ENCODE results near the gene ADAMTS13. TPM values are rescaled to one million over a fixed set of nuclear protein-coding genes. Genes with fewer than 3 reads are reported as not detected.

ADAMTS13 gene
- total RNA-seq, 4 donors from 2014 or later: 2.6 to 12.7 (median 7.2) TPM

DNA sequence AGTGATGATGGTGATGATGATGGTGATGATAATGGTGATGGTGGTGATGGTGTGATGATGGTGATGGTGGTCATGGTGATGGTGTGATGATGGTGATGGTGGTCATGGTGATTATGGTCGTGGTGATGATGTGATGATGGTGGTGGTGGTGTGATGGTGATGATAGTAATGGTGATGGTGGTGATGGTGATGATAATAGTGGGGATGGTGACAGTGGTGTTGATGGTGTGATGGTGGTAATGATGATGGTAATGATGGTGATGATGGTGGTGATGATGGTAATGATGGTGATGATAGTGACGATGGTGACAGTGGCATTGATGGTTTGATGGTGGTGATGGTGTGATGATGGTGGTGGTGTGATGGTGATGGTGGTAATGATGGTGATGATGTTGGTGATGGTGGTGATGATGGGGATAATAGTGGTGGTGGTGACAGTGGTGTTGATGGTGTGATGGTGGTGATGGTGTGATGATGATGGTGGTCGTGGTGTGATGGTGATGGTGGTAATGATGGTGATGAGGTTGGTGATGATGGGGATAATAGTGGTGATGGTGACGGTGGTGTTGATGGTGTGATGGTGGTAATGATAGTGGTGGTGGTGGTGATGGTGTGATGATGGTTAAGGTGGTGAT is 39.5 kb upstream of the ADAMTS13 start:
- Histone ChIP-seq H3K36me3 (no peaks in the 10 kb centered on the region), H3K4me1 (no peaks in the 10 kb centered on the region), H3K9me3 (no peaks in the 10 kb centered on the region), H3K27ac (no peak overlapping the region), H3K4me3 (no peak overlapping the region), H3K27me3 (no peaks in the 10 kb centered on the region)
- intact Hi-C loops (cut with DNase I; ENCODE audit: low total_unique reads): no loop called here
- TF ChIP-seq POLR2AphosphoS5 (IDR thresholded peaks at IDR 0.05) (no peak), POLR2A (IDR thresholded peaks at IDR 0.05) (no peak), EP300 (IDR thresholded peaks at IDR 0.05; ENCODE audit: low read depth) (no peak)
- TF ChIP-seq, protein P1, sequence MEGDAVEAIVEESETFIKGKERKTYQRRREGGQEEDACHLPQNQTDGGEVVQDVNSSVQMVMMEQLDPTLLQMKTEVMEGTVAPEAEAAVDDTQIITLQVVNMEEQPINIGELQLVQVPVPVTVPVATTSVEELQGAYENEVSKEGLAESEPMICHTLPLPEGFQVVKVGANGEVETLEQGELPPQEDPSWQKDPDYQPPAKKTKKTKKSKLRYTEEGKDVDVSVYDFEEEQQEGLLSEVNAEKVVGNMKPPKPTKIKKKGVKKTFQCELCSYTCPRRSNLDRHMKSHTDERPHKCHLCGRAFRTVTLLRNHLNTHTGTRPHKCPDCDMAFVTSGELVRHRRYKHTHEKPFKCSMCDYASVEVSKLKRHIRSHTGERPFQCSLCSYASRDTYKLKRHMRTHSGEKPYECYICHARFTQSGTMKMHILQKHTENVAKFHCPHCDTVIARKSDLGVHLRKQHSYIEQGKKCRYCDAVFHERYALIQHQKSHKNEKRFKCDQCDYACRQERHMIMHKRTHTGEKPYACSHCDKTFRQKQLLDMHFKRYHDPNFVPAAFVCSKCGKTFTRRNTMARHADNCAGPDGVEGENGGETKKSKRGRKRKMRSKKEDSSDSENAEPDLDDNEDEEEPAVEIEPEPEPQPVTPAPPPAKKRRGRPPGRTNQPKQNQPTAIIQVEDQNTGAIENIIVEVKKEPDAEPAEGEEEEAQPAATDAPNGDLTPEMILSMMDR (IDR thresholded peaks at IDR 0.05): no peak
- in situ Hi-C loops (cut with MboI; ENCODE audit: low pct_ligation_motif_present in 1 of 4, low pct_unique_long_range_greater_than_20kb in 1 of 4, low sequenced_read_pairs in 3 of 4): no loop called here
- no peak for DNase-seq
- WGBS, 2 donors (ENCODE audit: low coverage in 1 of 2): 89 to 91% methylated on average over 4 of the region's 4 CpGs

DNA sequence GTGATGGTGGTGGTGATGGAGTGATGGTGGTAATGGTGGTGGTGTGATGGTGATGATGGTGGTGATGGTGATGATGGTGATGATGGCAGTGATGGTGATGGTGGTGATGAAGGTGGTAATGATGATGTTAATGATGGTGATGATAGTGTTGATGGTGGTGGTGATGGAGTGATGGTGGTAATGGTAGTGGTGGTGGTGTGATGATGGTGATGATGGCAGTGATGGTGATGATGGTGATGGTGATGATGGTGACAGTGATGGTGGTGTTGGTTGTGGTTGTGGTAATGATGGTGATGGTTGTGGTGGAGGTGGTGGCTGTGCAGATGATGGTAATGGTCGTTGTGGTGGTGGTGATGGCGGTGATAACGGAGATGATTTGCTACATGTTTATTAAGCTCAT is 38.7 kb upstream of the ADAMTS13 start:
- Histone ChIP-seq H3K27ac (no peak overlapping the region), H3K27me3 (no peaks in the 10 kb centered on the region), H3K9me3 (no peaks in the 10 kb centered on the region), H3K36me3 (no peaks in the 10 kb centered on the region), H3K4me1 (no peaks in the 10 kb centered on the region), H3K4me3 (no peak overlapping the region)
- intact Hi-C loops (cut with DNase I; ENCODE audit: low total_unique reads): no loop called here
- no peak for DNase-seq
- 88 to 100% methylated on average over 3 of the region's 3 CpGs for WGBS, 2 donors (ENCODE audit: low coverage in 1 of 2)
- TF ChIP-seq EP300 (IDR thresholded peaks at IDR 0.05; ENCODE audit: low read depth): no peak
- in situ Hi-C loops (cut with MboI; ENCODE audit: low pct_ligation_motif_present in 1 of 4, low pct_unique_long_range_greater_than_20kb in 1 of 4, low sequenced_read_pairs in 3 of 4): no loop called here

DNA sequence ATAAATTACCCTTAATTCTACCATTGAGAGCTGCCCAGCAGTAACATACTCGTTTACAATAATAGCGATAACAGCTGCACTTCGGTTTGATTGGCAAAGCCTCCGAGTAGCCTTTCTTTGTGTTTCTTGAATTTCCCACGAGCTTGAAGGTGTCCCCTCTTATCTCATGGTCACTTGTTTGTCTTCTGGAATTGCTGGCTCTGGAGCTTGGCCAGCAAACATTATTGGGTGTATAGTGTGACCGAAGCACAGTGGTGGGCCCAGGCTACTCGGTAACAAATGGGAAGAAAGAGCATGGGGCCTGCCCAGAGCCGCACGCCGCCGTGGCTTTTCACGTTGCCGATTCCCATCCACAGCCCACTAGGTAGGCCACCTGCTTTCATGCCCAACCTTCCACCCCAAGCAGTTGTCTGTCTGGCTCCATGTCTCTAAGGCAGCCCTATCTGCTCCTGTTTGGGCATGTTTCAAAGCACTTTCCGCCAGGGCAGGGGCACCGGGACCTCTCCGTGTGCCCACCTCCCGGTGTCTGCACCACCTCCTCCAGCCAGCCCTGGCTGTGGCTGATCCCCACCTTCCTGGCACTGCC is 37.3 kb upstream of the ADAMTS13 start:
- H3K4me1 ChIP-seq: no peaks in the 10 kb centered on the region
- H3K4me3 ChIP-seq: no peak overlapping the region
- no peak overlapping the region for H3K27ac ChIP-seq
- no peak for TF ChIP-seq POLR2AphosphoS5 (IDR thresholded peaks at IDR 0.05)
- no peak for TF ChIP-seq POLR2A (IDR thresholded peaks at IDR 0.05)
- TF ChIP-seq, protein P1 (IDR thresholded peaks at IDR 0.05): no peak
- no peak for TF ChIP-seq EP300 (IDR thresholded peaks at IDR 0.05; ENCODE audit: low read depth)
- intact Hi-C loops (cut with DNase I; ENCODE audit: low total_unique reads) (no loop called here), in situ Hi-C loops (cut with MboI; ENCODE audit: low pct_ligation_motif_present in 1 of 4, low pct_unique_long_range_greater_than_20kb in 1 of 4, low sequenced_read_pairs in 3 of 4) (no loop called here)
- no peaks in the 10 kb centered on the region for H3K36me3 ChIP-seq
- WGBS, 2 donors (ENCODE audit: low coverage in 1 of 2): 82 to 88% methylated on average over 10 to 17 of the region's 17 CpGs
- H3K9me3 ChIP-seq: no peaks in the 10 kb centered on the region
- DNase-seq: no peak
- no peaks in the 10 kb centered on the region for H3K27me3 ChIP-seq

DNA sequence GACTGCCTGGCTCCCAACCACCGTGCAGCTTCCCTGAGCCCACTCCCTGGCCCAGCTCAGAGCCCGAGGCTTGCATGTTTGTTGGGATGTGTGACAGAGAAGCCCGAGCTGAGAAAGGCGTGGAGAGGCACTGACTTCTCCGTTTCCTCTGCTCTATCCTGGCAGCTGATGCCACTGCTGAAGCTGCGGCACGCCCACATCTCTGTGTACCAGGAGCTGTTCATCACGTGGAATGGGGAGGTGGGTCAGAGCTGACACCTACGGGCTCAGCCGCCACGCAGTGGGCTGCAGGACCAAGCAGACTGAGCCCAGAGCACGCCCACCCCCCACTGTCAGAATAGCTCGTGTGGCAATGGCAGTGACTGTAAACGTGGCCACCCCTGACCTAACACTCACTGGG is 36.7 kb upstream of the ADAMTS13 start:
- TF ChIP-seq POLR2AphosphoS5 (IDR thresholded peaks at IDR 0.05) (no peak), EP300 (IDR thresholded peaks at IDR 0.05; ENCODE audit: low read depth) (no peak), POLR2A (IDR thresholded peaks at IDR 0.05) (no peak)
- TF ChIP-seq, protein P1 (IDR thresholded peaks at IDR 0.05): no peak
- intact Hi-C loops (cut with DNase I; ENCODE audit: low total_unique reads) (no loop called here), in situ Hi-C loops (cut with MboI; ENCODE audit: low pct_ligation_motif_present in 1 of 4, low pct_unique_long_range_greater_than_20kb in 1 of 4, low sequenced_read_pairs in 3 of 4) (no loop called here)
- H3K27ac ChIP-seq: no peak overlapping the region
- DNase-seq: no peak
- 87% methylated on average over 14 of the region's 14 CpGs; no CpG with 5 or more reads in 1 of the 2 donors for WGBS, 2 donors (ENCODE audit: low coverage in 1 of 2)
- no peaks in the 10 kb centered on the region for H3K36me3 ChIP-seq
- H3K4me3 ChIP-seq: no peak overlapping the region
- H3K4me1 ChIP-seq: no peaks in the 10 kb centered on the region
- H3K9me3 ChIP-seq: no peaks in the 10 kb centered on the region
- H3K27me3 ChIP-seq: no peaks in the 10 kb centered on the region

Measured in transverse colon (tissue), 4 donors.